ENCODE results near the gene CPO. TPM values are rescaled to one million over a fixed set of nuclear protein-coding genes. Genes with fewer than 3 reads are reported as not detected.

CPO gene
- total and polyA plus RNA-seq, 9 donors, result 0.17 to 31.8 (median 0.34) TPM; not detected in 3

DNA sequence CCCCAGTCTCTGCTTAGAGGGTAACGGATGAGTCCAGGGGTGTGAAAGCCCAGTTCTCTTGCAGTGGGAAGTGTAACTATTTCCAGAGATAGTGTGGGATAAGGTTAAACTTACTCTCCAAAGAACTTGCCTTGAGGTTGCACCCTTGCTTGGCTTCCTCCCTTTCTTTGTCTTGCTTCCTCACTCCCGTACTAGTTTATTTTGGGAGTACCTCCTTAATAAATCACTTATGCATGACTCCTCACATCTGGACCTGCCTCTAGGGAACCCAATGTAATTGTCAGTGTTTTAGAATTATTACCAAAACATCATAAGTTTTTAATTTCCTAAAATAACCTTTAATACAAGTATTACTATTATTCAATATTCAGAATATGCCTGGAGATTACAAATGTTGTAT is 35.2 kb downstream of the CPO start:
- H3K27ac ChIP-seq, result no peak overlapping the region
- H3K4me1 ChIP-seq (ENCODE audit: insufficient read depth), result peaks cover 2% of the 10 kb centered on the region
- intact Hi-C loops (cut with DNase I), result no loop called here
- TF ChIP-seq EP300 (IDR thresholded peaks at IDR 0.05) (no peak), POLR2A (IDR thresholded peaks at IDR 0.05) (no peak)
- TF ChIP-seq, protein P1, sequence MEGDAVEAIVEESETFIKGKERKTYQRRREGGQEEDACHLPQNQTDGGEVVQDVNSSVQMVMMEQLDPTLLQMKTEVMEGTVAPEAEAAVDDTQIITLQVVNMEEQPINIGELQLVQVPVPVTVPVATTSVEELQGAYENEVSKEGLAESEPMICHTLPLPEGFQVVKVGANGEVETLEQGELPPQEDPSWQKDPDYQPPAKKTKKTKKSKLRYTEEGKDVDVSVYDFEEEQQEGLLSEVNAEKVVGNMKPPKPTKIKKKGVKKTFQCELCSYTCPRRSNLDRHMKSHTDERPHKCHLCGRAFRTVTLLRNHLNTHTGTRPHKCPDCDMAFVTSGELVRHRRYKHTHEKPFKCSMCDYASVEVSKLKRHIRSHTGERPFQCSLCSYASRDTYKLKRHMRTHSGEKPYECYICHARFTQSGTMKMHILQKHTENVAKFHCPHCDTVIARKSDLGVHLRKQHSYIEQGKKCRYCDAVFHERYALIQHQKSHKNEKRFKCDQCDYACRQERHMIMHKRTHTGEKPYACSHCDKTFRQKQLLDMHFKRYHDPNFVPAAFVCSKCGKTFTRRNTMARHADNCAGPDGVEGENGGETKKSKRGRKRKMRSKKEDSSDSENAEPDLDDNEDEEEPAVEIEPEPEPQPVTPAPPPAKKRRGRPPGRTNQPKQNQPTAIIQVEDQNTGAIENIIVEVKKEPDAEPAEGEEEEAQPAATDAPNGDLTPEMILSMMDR (IDR thresholded peaks at IDR 0.05), result no peak
- 8 to 14% (median 11%) methylated on average over 2 of the region's 2 CpGs for WGBS, 3 donors
- no peaks in the 10 kb centered on the region for H3K27me3 ChIP-seq
- no peak for DNase-seq
- H3K36me3 ChIP-seq, result no peaks in the 10 kb centered on the region
- H3K9me3 ChIP-seq, result no peaks in the 10 kb centered on the region
- no peak overlapping the region for H3K4me3 ChIP-seq

DNA sequence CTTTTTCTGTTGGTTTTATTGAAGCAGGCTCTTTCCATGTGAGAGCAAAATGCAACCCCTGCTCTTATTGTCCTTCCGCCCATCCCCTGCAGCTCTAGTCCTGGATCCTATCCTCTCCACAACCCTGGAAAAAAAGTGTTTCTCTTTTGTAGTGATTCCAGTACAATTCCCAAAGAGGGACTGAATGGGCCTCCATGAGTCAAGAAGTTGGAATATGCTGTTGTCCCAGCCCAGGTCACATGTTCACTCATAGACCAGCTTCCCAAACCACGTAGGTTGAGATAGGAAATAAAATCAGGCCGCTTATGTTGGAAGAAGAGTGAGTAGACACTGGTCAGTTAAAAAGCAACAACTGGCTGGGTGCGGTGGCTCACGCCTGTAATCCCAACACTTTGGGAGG is 39.4 kb downstream of the CPO start:
- no peak overlapping the region for H3K27ac ChIP-seq
- no peaks in the 10 kb centered on the region for H3K9me3 ChIP-seq
- TF ChIP-seq, protein P1 (IDR thresholded peaks at IDR 0.05), result no peak
- no peaks in the 10 kb centered on the region for H3K36me3 ChIP-seq
- H3K27me3 ChIP-seq, result no peaks in the 10 kb centered on the region
- intact Hi-C loops (cut with DNase I), result no loop called here
- H3K4me3 ChIP-seq, result no peak overlapping the region
- peaks cover 2% of the 10 kb centered on the region for H3K4me1 ChIP-seq (ENCODE audit: insufficient read depth)
- DNase-seq, result no peak
- 88 to 95% (median 94%) methylated on average over 5 of the region's 5 CpGs for WGBS, 3 donors

DNA sequence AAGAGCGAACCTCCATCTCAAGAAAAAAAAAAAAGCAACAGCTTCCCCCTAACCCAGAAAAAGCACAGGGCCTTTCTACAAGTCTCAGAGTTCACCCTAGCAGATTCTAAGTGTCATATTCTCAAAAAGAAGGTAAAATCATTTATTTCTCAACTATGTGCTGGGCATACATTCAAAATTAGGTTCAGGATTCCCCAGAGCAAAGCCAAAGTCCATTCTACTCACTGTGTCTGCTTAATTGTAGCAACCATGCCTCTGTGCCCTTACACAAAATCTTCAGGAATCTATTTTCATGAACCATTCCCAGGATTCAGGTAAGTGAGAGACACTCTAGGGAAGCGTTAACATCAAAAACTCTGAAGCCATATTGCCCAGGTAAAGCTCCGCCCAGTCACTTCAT is 40.0 kb downstream of the CPO start:
- Histone ChIP-seq H3K9me3 (no peaks in the 10 kb centered on the region), H3K4me1 (ENCODE audit: insufficient read depth) (peaks cover 2% of the 10 kb centered on the region), H3K36me3 (no peaks in the 10 kb centered on the region), H3K27ac (no peak overlapping the region), H3K27me3 (no peaks in the 10 kb centered on the region), H3K4me3 (no peak overlapping the region)
- intact Hi-C loops (cut with DNase I), result no loop called here
- no peak for DNase-seq
- WGBS, 3 donors, result 94 to 97% (median 94%) methylated on average over 3 of the region's 3 CpGs
- TF ChIP-seq, protein P1 (IDR thresholded peaks at IDR 0.05), result no peak
- TF ChIP-seq EP300 (IDR thresholded peaks at IDR 0.05) (no peak), POLR2A (IDR thresholded peaks at IDR 0.05) (no peak)

DNA sequence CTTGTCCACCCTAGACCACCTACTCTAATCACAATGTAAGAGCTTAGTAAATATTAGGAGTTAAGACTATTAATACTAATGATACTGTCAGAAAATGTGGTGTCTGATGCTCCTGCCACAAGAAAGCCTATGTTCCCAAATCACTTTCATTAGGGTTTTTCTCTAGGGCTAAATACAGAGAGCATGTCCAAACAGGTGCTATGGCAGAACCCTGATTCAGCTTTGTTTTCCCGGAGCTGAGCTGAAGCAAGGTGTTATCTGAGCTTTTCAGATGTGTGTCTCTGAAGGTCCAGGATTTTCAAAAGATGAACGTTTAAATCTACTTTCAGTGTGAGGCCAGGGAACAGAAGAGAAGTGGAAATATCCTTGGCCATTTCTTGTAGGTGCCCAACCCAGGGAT is 40.6 kb downstream of the CPO start:
- intact Hi-C loops (cut with DNase I), result loop anchor here (5.0 to 10.0 kb wide), 4 partner anchors 185 to 497 kb away; partner anchors contain the start of gene KLF7 (in 1 of the 4)
- Histone ChIP-seq H3K27ac (no peak overlapping the region), H3K4me1 (ENCODE audit: insufficient read depth) (no peaks in the 10 kb centered on the region), H3K36me3 (no peaks in the 10 kb centered on the region), H3K9me3 (no peaks in the 10 kb centered on the region), H3K27me3 (no peaks in the 10 kb centered on the region), H3K4me3 (no peak overlapping the region)
- TF ChIP-seq EP300 (IDR thresholded peaks at IDR 0.05) (no peak), POLR2A (IDR thresholded peaks at IDR 0.05) (no peak)
- TF ChIP-seq, protein P1 (IDR thresholded peaks at IDR 0.05), result no peak
- WGBS, 3 donors, result 13 to 30% (median 29%) methylated on average over 2 of the region's 2 CpGs
- no peak for DNase-seq
